H9 (cell line): Measurements from ENCODE around the gene SCAF1. TPM values are rescaled to one million over a fixed set of nuclear protein-coding genes. Genes with fewer than 3 reads are reported as not detected.

Source experiments
- DNase-seq: peaks from one replicate; pipeline ENCODE4 v3.0.0-alpha.2; 2017
- H2AFZ ChIP-seq: one replicate; pipeline ENCODE4 v1.6.1; 2013; ENCODE audit warnings: mild to moderate bottlenecking, low read length, control low read depth, moderate library complexity
- H2AK5ac ChIP-seq: 2 replicates; pipeline ENCODE4 v1.6.1; 2013; ENCODE audit warnings: low read length, control low read depth, mixed read lengths; ENCODE audit not compliant: insufficient read length
- H2BK120ac ChIP-seq: one replicate; pipeline ENCODE4 v1.6.1; 2013; ENCODE audit warnings: low read depth, mild to moderate bottlenecking, low read length, control low read depth, inconsistent platforms; ENCODE audit not compliant: poor library complexity, severe bottlenecking
- H2BK12ac ChIP-seq: 2 replicates; pipeline ENCODE4 v1.6.1; 2013; ENCODE audit warnings: low read length, control low read depth, mixed read lengths, low read depth; ENCODE audit not compliant: insufficient read length
- H2BK15ac ChIP-seq: 2 replicates; pipeline ENCODE4 v1.6.1; 2013; ENCODE audit warnings: low read depth, low read length, control low read depth
- H2BK20ac ChIP-seq: one replicate; pipeline ENCODE4 v1.6.1; 2013; ENCODE audit warnings: low read depth, mild to moderate bottlenecking, low read length, control low read depth, inconsistent platforms; ENCODE audit not compliant: poor library complexity, severe bottlenecking
- H2BK5ac ChIP-seq: 2 replicates; pipeline ENCODE4 v1.6.1; 2013; ENCODE audit warnings: low read length, control low read depth, mixed read lengths; ENCODE audit not compliant: insufficient read length
- H3K14ac ChIP-seq: 2 replicates; pipeline ENCODE4 v1.6.1; 2013; ENCODE audit warnings: low read length, control low read depth; ENCODE audit not compliant: insufficient read depth
- H3K18ac ChIP-seq: 2 replicates; pipeline ENCODE4 v1.6.1; 2013; ENCODE audit warnings: low read depth, mild to moderate bottlenecking, mixed read lengths, low read length, control low read depth; ENCODE audit not compliant: insufficient read length
- H3K23ac ChIP-seq: 2 replicates; pipeline ENCODE4 v1.6.1; 2013; ENCODE audit warnings: low read length, control low read depth, mixed read lengths, low read depth; ENCODE audit not compliant: insufficient read length
- H3K23me2 ChIP-seq: 2 replicates; pipeline ENCODE4 v1.6.1; 2013; ENCODE audit warnings: low read depth, mild to moderate bottlenecking, mixed read lengths, low read length, control low read depth; ENCODE audit not compliant: insufficient read length, poor library complexity, severe bottlenecking
- H3K27ac ChIP-seq: 2 replicates; pipeline ENCODE4 v1.5.1; 2013; ENCODE audit warnings: low read length, control low read depth, mixed read lengths, low read depth; ENCODE audit not compliant: insufficient read length
- H3K27me3 ChIP-seq: 2 replicates; pipeline ENCODE4 v1.6.1; 2013; ENCODE audit warnings: low read length, control low read depth, inconsistent platforms; ENCODE audit not compliant: insufficient read depth
- H3K4ac ChIP-seq: 2 replicates; pipeline ENCODE4 v1.6.1; 2013; ENCODE audit warnings: low read depth, mild to moderate bottlenecking, control low read depth, inconsistent platforms, low read length, moderate library complexity
- H3K4me1 ChIP-seq: 2 replicates; pipeline ENCODE4 v1.6.1; 2013; ENCODE audit warnings: low read length, control low read depth, inconsistent platforms; ENCODE audit not compliant: insufficient read depth
- H3K4me2 ChIP-seq: 2 replicates; pipeline ENCODE4 v1.6.1; 2013; ENCODE audit warnings: low read length, control low read depth, mixed read lengths; ENCODE audit not compliant: insufficient read length, insufficient read depth
- H3K56ac ChIP-seq: 2 replicates; pipeline ENCODE4 v1.6.1; 2013; ENCODE audit warnings: low read depth, mild to moderate bottlenecking, mixed read lengths, low read length, control low read depth; ENCODE audit not compliant: insufficient read length
- H3K79me1 ChIP-seq: 2 replicates; pipeline ENCODE4 v1.6.1; 2013; ENCODE audit warnings: low read depth, mild to moderate bottlenecking, moderate library complexity, low read length, control low read depth, inconsistent platforms; ENCODE audit not compliant: insufficient read depth, poor library complexity, severe bottlenecking
- H3K79me2 ChIP-seq: 2 replicates; pipeline ENCODE4 v1.6.1; 2013; ENCODE audit warnings: low read length, control low read depth, inconsistent platforms; ENCODE audit not compliant: insufficient read depth
- H3K9ac ChIP-seq: 2 replicates; pipeline ENCODE4 v1.6.1; 2013; ENCODE audit warnings: low read length, control low read depth, mixed read lengths; ENCODE audit not compliant: insufficient read length; ENCODE audit errors: extremely low read depth
- H3K9me3 ChIP-seq: one replicate; pipeline ENCODE4 v1.6.1; 2013; ENCODE audit warnings: low read depth, low read length, inconsistent platforms; ENCODE audit not compliant: control insufficient read depth
- H3T11ph ChIP-seq: one replicate; pipeline ENCODE4 v1.6.1; 2013; ENCODE audit warnings: mild to moderate bottlenecking, low read length, control low read depth, inconsistent platforms
- H4K20me1 ChIP-seq: one replicate; pipeline ENCODE4 v1.6.1; 2013; ENCODE audit not compliant: control insufficient read depth, insufficient read length, insufficient read depth
- H4K5ac ChIP-seq: 2 replicates; pipeline ENCODE4 v1.6.1; 2013; ENCODE audit warnings: low read depth, mild to moderate bottlenecking, mixed read lengths, low read length, control low read depth; ENCODE audit not compliant: insufficient read length
- H4K8ac ChIP-seq: replicated peaks from 2 replicates; pipeline ENCODE4 v1.6.1; 2013; ENCODE audit warnings: low read length, control low read depth, mixed read lengths, low read depth; ENCODE audit not compliant: insufficient read length
- H4K91ac ChIP-seq: 2 replicates; pipeline ENCODE4 v1.6.1; 2013; ENCODE audit warnings: low read depth, mild to moderate bottlenecking, moderate library complexity, mixed read lengths, low read length, control low read depth; ENCODE audit not compliant: insufficient read length
- H3K27ac Mint-ChIP-seq, 3 experiments: 2 replicates in 2 of 3; 3 replicates in 1 of 3; pipeline ENCODE4 v1.8.0; 2020 to 2021; ENCODE audit warnings: mixed read lengths in 3 of 3, mild to moderate bottlenecking in 1 of 3, moderate library complexity in 1 of 3
- H3K27me3 Mint-ChIP-seq: 2 replicates; pipeline ENCODE4 v1.8.0; 2021; ENCODE audit warnings: low read depth, mild to moderate bottlenecking, moderate library complexity, mixed read lengths
- H3K36me3 Mint-ChIP-seq, 3 experiments: 2 replicates in 2 of 3; 3 replicates in 1 of 3; pipeline ENCODE4 v1.8.0; 2020 to 2021; ENCODE audit warnings: low read depth in 3 of 3, mixed read lengths in 3 of 3; ENCODE audit not compliant: insufficient read depth in 1 of 3
- H3K4me1 Mint-ChIP-seq, 2 experiments: 2 replicates each; pipeline ENCODE4 v1.8.0; 2020; ENCODE audit warnings: mixed read lengths in 2 of 2
- H3K4me3 Mint-ChIP-seq, 2 experiments: 2 replicates in 1 of 2; 3 replicates in 1 of 2; pipeline ENCODE4 v1.8.0; 2020 to 2021; ENCODE audit warnings: mild to moderate bottlenecking in 2 of 2, mixed read lengths in 2 of 2, moderate library complexity in 1 of 2
- H3K9me3 Mint-ChIP-seq, 2 experiments: 2 replicates in 1 of 2; 3 replicates in 1 of 2; pipeline ENCODE4 v1.8.0; 2020; ENCODE audit warnings: mild to moderate bottlenecking in 2 of 2, mixed read lengths in 2 of 2, moderate library complexity in 1 of 2
- CTCF ChIP-seq: fragments of 200-600 bp; sonication (generic); conservative IDR thresholded peaks from 3 replicates; pipeline ENCODE4 v1.8.0; 2021; ENCODE audit warnings: antibody characterized with exemption, mild to moderate bottlenecking
- WGBS: extraction: QIAGEN DNeasy Blood & Tissue Kit; methylation state at CpG from one replicate; pipeline ENCODE4 v1.1.7; 2013; ENCODE audit warnings: missing lambda C conversion rate, low lambda C conversion rate, mixed read lengths; ENCODE audit not compliant: insufficient read length; ENCODE audit errors: extremely low coverage; 5-methylcytosine and 5-hydroxymethylcytosine counted together
- total RNA-seq: library from RNA; stranded (reverse); gene quantifications from 2 replicates; pipeline ENCODE4 v1.2.1, GENCODE V29; 2021

The SCAF1 gene
- total RNA-seq, 1 experiment from 2014 or later = 85.3 TPM

- H3K4me2 ChIP-seq = no peak overlapping the region
- no peak overlapping the region for H2AK5ac ChIP-seq
- Mint-ChIP-seq H3K9me3 (peaks cover 0 to 3% of the 10 kb centered on the region in 2 experiments; a peak in 2 of 5 replicates), H3K4me3 (no peak overlapping the region; a peak in 1 of 5 replicates), H3K27ac (peak overlapping the region in 1 of 3 experiments; percentile 80; a peak in 2 of 7 replicates), H3K36me3 (peaks cover 40 to 70% (median 55%) of the 10 kb centered on the region in 3 experiments), H3K27me3 (no peaks in the 10 kb centered on the region; the same call in 1 of the 2 replicates), H3K4me1 (peaks cover 28 to 50% of the 10 kb centered on the region in 2 experiments)
- no peak for TF ChIP-seq CTCF
- DNase-seq = no peak
- no peak overlapping the region for H3K18ac ChIP-seq
- H2BK15ac ChIP-seq = no peak overlapping the region
- no peak overlapping the region for H4K91ac ChIP-seq
- no peaks in the 10 kb centered on the region for H3K27me3 ChIP-seq
- H3K4ac ChIP-seq = no peak overlapping the region
- no peak overlapping the region for H3K23ac ChIP-seq
- H3K4me1 ChIP-seq = peaks cover 10% of the 10 kb centered on the region; the same call in 1 of the 2 replicates
- H2BK12ac ChIP-seq = no peak overlapping the region
- H3K23me2 ChIP-seq = peaks cover 18% of the 10 kb centered on the region
- no peak overlapping the region for H3K27ac ChIP-seq
- no peak overlapping the region for H3K9ac ChIP-seq
- H3K14ac ChIP-seq = no peak overlapping the region
- H4K5ac ChIP-seq = no peak overlapping the region
- no peak overlapping the region for H2BK20ac ChIP-seq
- H2BK5ac ChIP-seq = no peak overlapping the region
- WGBS = no CpG with 5 or more reads among the region's 27 CpGs
- no peaks in the 10 kb centered on the region for H4K20me1 ChIP-seq
- no peaks in the 10 kb centered on the region for H3K9me3 ChIP-seq
- no peak overlapping the region for H3T11ph ChIP-seq
- H2AFZ ChIP-seq = no peak overlapping the region
- no peak overlapping the region for H2BK120ac ChIP-seq
- H3K79me2 ChIP-seq = no peaks in the 10 kb centered on the region
- no peak overlapping the region for H4K8ac ChIP-seq
- peaks cover 2% of the 10 kb centered on the region for H3K79me1 ChIP-seq
- no peak overlapping the region for H3K56ac ChIP-seq
Measured at GRCh38 chr19:49686503-49687088, 44.6 kb downstream of the SCAF1 start.
